Osteoblast (primary cell): ENCODE results near the gene OMG. TPM values are rescaled to one million over a fixed set of nuclear protein-coding genes. Genes with fewer than 3 reads are reported as not detected.
A peak's percentile ranks its signal among the peaks of the same experiment; 100 is the strongest.

Experiments
- DNase-seq: peaks from one replicate; pipeline ENCODE4 v3.0.0; 2011; ENCODE audit warnings: low spot score, mixed read lengths; ENCODE audit not compliant: insufficient read length; ENCODE audit errors: missing footprints
- H2AFZ ChIP-seq: 2 replicates; pipeline ENCODE4 v1.6.0; 2011; ENCODE audit warnings: mild to moderate bottlenecking, low read length
- H3K27ac ChIP-seq: 2 replicates; pipeline ENCODE4 v1.5.1; 2011; ENCODE audit warnings: mild to moderate bottlenecking, low read depth, low read length, moderate library complexity
- H3K27me3 ChIP-seq: 2 replicates; pipeline ENCODE4 v1.6.0; 2012; ENCODE audit warnings: mild to moderate bottlenecking, control low read depth, inconsistent platforms, low read length, moderate library complexity; ENCODE audit not compliant: insufficient read depth
- H3K36me3 ChIP-seq: 2 replicates; pipeline ENCODE4 v1.5.1; 2011; ENCODE audit warnings: mild to moderate bottlenecking, low read length, control low read depth, moderate library complexity; ENCODE audit not compliant: insufficient read depth
- H3K4me1 ChIP-seq: 2 replicates; pipeline ENCODE4 v1.5.1; 2011; ENCODE audit warnings: mild to moderate bottlenecking, low read length, control low read depth, moderate library complexity; ENCODE audit not compliant: insufficient read depth
- H3K4me2 ChIP-seq: 2 replicates; pipeline ENCODE4 v1.6.0; 2011; ENCODE audit warnings: mild to moderate bottlenecking, low read length; ENCODE audit not compliant: insufficient read depth
- H3K4me3 ChIP-seq: fragments of 200-600 bp; sonication (generic); 3 replicates; pipeline ENCODE4 v1.5.1; 2012; ENCODE audit warnings: mild to moderate bottlenecking, low read length, inconsistent platforms; ENCODE audit not compliant: insufficient read depth
- H3K79me2 ChIP-seq: 2 replicates; pipeline ENCODE4 v1.6.0; 2012; ENCODE audit warnings: mild to moderate bottlenecking, low read length, control low read depth, inconsistent platforms; ENCODE audit not compliant: insufficient read depth
- H3K9me3 ChIP-seq: 2 replicates; pipeline ENCODE4 v1.5.1; 2011; ENCODE audit warnings: low read depth, low read length, control low read depth
- H4K20me1 ChIP-seq: 2 replicates; pipeline ENCODE4 v1.6.0; 2012; ENCODE audit warnings: mild to moderate bottlenecking, low read length, control low read depth; ENCODE audit not compliant: insufficient read depth
- CTCF ChIP-seq: IDR thresholded peaks from 2 replicates; pipeline ENCODE4 v1.5.1; 2011; ENCODE audit warnings: mild to moderate bottlenecking, low read depth, low read length, moderate library complexity; ENCODE audit errors: extremely low read depth
- total RNA-seq: library from RNA; depleted of rRNA; stranded (reverse); fragments of >200 nt; gene quantifications from 2 replicates; pipeline ENCODE4 v1.2.3, GENCODE V29; 2012

The OMG gene
- total RNA-seq, 1 donor: 0.72 TPM

- Histone ChIP-seq H4K20me1 (no peaks in the 10 kb centered on the region), H3K4me3 (no peak overlapping the region), H3K4me2 (peak overlapping the region; percentile 71), H3K27me3 (no peaks in the 10 kb centered on the region), H3K27ac (peak overlapping the region; percentile 78), H3K79me2 (no peaks in the 10 kb centered on the region), H3K36me3 (peaks cover 8% of the 10 kb centered on the region), H3K9me3 (no peaks in the 10 kb centered on the region), H3K4me1 (peaks cover 23% of the 10 kb centered on the region), H2AFZ (no peak overlapping the region)
- peak; percentile 26 for DNase-seq
- no peak for TF ChIP-seq CTCF
Observed at GRCh38 chr17:31328160-31328535, 31.1 kb upstream of the OMG start.

- Histone ChIP-seq H3K4me1 (peaks cover 23% of the 10 kb centered on the region), H3K4me2 (peak overlapping the region; percentile 71), H3K79me2 (no peaks in the 10 kb centered on the region), H3K9me3 (no peaks in the 10 kb centered on the region), H3K27me3 (no peaks in the 10 kb centered on the region), H3K36me3 (peaks cover 8% of the 10 kb centered on the region), H3K27ac (peak overlapping the region; percentile 78), H3K4me3 (no peak overlapping the region), H4K20me1 (no peaks in the 10 kb centered on the region), H2AFZ (no peak overlapping the region)
- DNase-seq: peak; percentile 22
- no peak for TF ChIP-seq CTCF
Observed at GRCh38 chr17:31327534-31328159, 30.6 kb upstream of the OMG start.

- Histone ChIP-seq H4K20me1 (no peaks in the 10 kb centered on the region), H3K27me3 (no peaks in the 10 kb centered on the region), H2AFZ (no peak overlapping the region), H3K27ac (no peak overlapping the region), H3K4me1 (peaks cover 28% of the 10 kb centered on the region), H3K79me2 (peaks cover 19% of the 10 kb centered on the region), H3K4me3 (no peak overlapping the region), H3K9me3 (no peaks in the 10 kb centered on the region), H3K4me2 (no peak overlapping the region), H3K36me3 (peaks cover 8% of the 10 kb centered on the region)
- TF ChIP-seq CTCF: no peak
- no peak for DNase-seq
Observed at GRCh38 chr17:31323551-31323950, 26.5 kb upstream of the OMG start.

- Histone ChIP-seq H3K4me2 (peak overlapping the region; percentile 84), H3K27ac (peak overlapping the region; percentile 85), H3K4me3 (no peak overlapping the region), H3K9me3 (no peaks in the 10 kb centered on the region), H4K20me1 (no peaks in the 10 kb centered on the region), H3K27me3 (no peaks in the 10 kb centered on the region), H2AFZ (no peak overlapping the region), H3K36me3 (peaks cover 5% of the 10 kb centered on the region), H3K4me1 (peaks cover 19% of the 10 kb centered on the region), H3K79me2 (peaks cover 22% of the 10 kb centered on the region)
- DNase-seq: no peak
- no peak for TF ChIP-seq CTCF
Observed at GRCh38 chr17:31321966-31322365, 24.9 kb upstream of the OMG start.
